ENCODE results near the gene DDA1. TPM values are rescaled to one million over a fixed set of nuclear protein-coding genes. Genes with fewer than 3 reads are reported as not detected.

DDA1 gene
- total and polyA plus RNA-seq, 10 of the 15 experiments (the other 5 are each of a cell fraction or from before 2014, with no cell fraction given) = 0.76 to 71.0 (median 39.4) TPM

GRCh38 chr19:17318966-17319365 lies 9.6 kb downstream of the DDA1 start:
- H3K36me3 ChIP-seq (ENCODE audit: control insufficient read depth in 2 of 2, insufficient read depth in 2 of 2, low read length in 1 of 2) = peaks cover 13 to 20% of the 10 kb centered on the region in 2 experiments; a peak in 3 of 4 replicates
- no TSS peak for BruUV-seq (replicated peaks)

GRCh38 chr19:17319473-17320238 lies 10.3 kb downstream of the DDA1 start:
- no peak for DNase-seq (ENCODE audit: low read depth, low spot score)
- intact Hi-C loops (cut with micrococcal nuclease; ENCODE audit: unreplicated experiment) (no loop called here), in situ Hi-C loops (cut with MboI) (no loop called here)
- Histone ChIP-seq H3K4me1 (ENCODE audit: control insufficient read depth, insufficient read depth, low read length) (no peaks in the 10 kb centered on the region), H3K9ac (ENCODE audit: control insufficient read depth, insufficient read depth, low read length) (no peak overlapping the region), H3K9me3 (replicated peaks; ENCODE audit: control insufficient read depth, insufficient read depth, low read length) (no peaks in the 10 kb centered on the region), H3K27ac (ENCODE audit: control insufficient read depth, insufficient read depth) (no peak overlapping the region), H3K4me2 (ENCODE audit: control insufficient read depth, insufficient read depth) (no peak overlapping the region), H4K20me1 (ENCODE audit: control insufficient read depth, insufficient read depth) (no peaks in the 10 kb centered on the region), H3K79me2 (ENCODE audit: control insufficient read depth, insufficient read depth, low read length) (no peaks in the 10 kb centered on the region), H3K4me3 (no peak overlapping the region), H3K36me3 (ENCODE audit: control insufficient read depth in 2 of 2, insufficient read depth in 2 of 2, low read length in 1 of 2) (peaks cover 6 to 16% of the 10 kb centered on the region in 2 experiments; a peak in 3 of 4 replicates), H2AFZ (ENCODE audit: control insufficient read depth, low read depth, low read length) (no peak overlapping the region), H3K27me3 (replicated peaks in 1 of 2; ENCODE audit: control insufficient read depth in 2 of 2, insufficient read depth in 2 of 2, low read length in 1 of 2) (no peaks in the 10 kb centered on the region)
- BruUV-seq (replicated peaks) = TSS peak; percentile 70
- POLR2A ChIA-PET = no interaction called here
- FAIRE-seq = no peak
- RAD21 ChIA-PET (ENCODE audit: unreplicated experiment) = no interaction called here
- SMC1A ChIA-PET (ENCODE audit: uncharacterized antibody, unreplicated experiment) = no interaction called here
- CTCF ChIA-PET = no interaction called here
- ATAC-seq = no peak
- 90% methylated on average over 34 of the region's 40 CpGs for WGBS (ENCODE audit: insufficient coverage, insufficient replicate concordance, low lambda C conversion rate, missing lambda C conversion rate)
- TF ChIP-seq PAX5 (IDR thresholded peaks at IDR 0.05; ENCODE audit: borderline replicate concordance, low read depth, low read length) (no peak), BACH1 (IDR thresholded peaks at IDR 0.05; ENCODE audit: borderline replicate concordance) (no peak), CBFB (IDR thresholded peaks at IDR 0.05; ENCODE audit: low read depth) (no peak), ETV6 (conservative IDR thresholded peaks at IDR 0.05 in 1 of 2, IDR thresholded peaks at IDR 0.05 in 1 of 2; ENCODE audit: borderline replicate concordance in 1 of 2, low read depth in 1 of 2) (no peak), CEBPZ (IDR thresholded peaks at IDR 0.05; ENCODE audit: low read depth, low read length) (no peak), MEF2A (IDR thresholded peaks at IDR 0.05; ENCODE audit: insufficient read depth, low read depth, low read length) (no peak), E4F1 (IDR thresholded peaks at IDR 0.05; ENCODE audit: borderline replicate concordance, partially characterized antibody) (no peak), NFYB (IDR thresholded peaks at IDR 0.05; ENCODE audit: insufficient read depth, low read depth, low read length) (no peak), IKZF1 (conservative IDR thresholded peaks at IDR 0.05) (no peak), SUZ12 (IDR thresholded peaks at IDR 0.05; ENCODE audit: unreplicated experiment) (no peak)

More at GRCh38 chr19:17318966-17319365, 9.6 kb downstream of the DDA1 start:
- SMC1A ChIA-PET (ENCODE audit: uncharacterized antibody, unreplicated experiment) = no interaction called here
- no peak for ATAC-seq
- intact Hi-C loops (cut with micrococcal nuclease; ENCODE audit: unreplicated experiment) = no loop called here
- TF ChIP-seq CBX5 (IDR thresholded peaks at IDR 0.05; ENCODE audit: low read depth) (no peak), SMAD1 (IDR thresholded peaks at IDR 0.05; ENCODE audit: low read depth, partially characterized antibody) (no peak)
- no peak for DNase-seq (ENCODE audit: low read depth, low spot score)
- FAIRE-seq = no peak
- Histone ChIP-seq H3K9ac (ENCODE audit: control insufficient read depth, insufficient read depth, low read length) (no peak overlapping the region), H3K79me2 (ENCODE audit: control insufficient read depth, insufficient read depth, low read length) (no peaks in the 10 kb centered on the region), H4K20me1 (ENCODE audit: control insufficient read depth, insufficient read depth) (no peaks in the 10 kb centered on the region), H3K4me2 (ENCODE audit: control insufficient read depth, insufficient read depth) (no peak overlapping the region), H2AFZ (ENCODE audit: control insufficient read depth, low read depth, low read length) (no peak overlapping the region), H3K27me3 (replicated peaks in 1 of 2; ENCODE audit: control insufficient read depth in 2 of 2, insufficient read depth in 2 of 2, low read length in 1 of 2) (no peaks in the 10 kb centered on the region), H3K4me1 (ENCODE audit: control insufficient read depth, insufficient read depth, low read length) (no peaks in the 10 kb centered on the region), H3K27ac (ENCODE audit: control insufficient read depth, insufficient read depth) (no peak overlapping the region), H3K4me3 (no peak overlapping the region), H3K9me3 (replicated peaks; ENCODE audit: control insufficient read depth, insufficient read depth, low read length) (no peaks in the 10 kb centered on the region)
- RAD21 ChIA-PET (ENCODE audit: unreplicated experiment) = no interaction called here
- CTCF ChIA-PET = no interaction called here
- in situ Hi-C loops (cut with MboI) = no loop called here
- POLR2A ChIA-PET = no interaction called here
- 65% methylated on average over 6 of the region's 6 CpGs for WGBS (ENCODE audit: insufficient coverage, insufficient replicate concordance, low lambda C conversion rate, missing lambda C conversion rate)

All from GM12878 (cell line).